HG03342 (cell line): ENCODE measurements around the gene PSMG3.

ENCODE experiments used
- ATAC-seq: cut with Tn5 transposase; IDR thresholded peaks from one replicate; pipeline ENCODE4 v1.9.1; 2021; ENCODE audit warnings: mild to moderate bottlenecking, moderate library complexity; ENCODE audit not compliant: unreplicated experiment

PSMG3 gene, protein sequence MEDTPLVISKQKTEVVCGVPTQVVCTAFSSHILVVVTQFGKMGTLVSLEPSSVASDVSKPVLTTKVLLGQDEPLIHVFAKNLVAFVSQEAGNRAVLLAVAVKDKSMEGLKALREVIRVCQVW

DNA sequence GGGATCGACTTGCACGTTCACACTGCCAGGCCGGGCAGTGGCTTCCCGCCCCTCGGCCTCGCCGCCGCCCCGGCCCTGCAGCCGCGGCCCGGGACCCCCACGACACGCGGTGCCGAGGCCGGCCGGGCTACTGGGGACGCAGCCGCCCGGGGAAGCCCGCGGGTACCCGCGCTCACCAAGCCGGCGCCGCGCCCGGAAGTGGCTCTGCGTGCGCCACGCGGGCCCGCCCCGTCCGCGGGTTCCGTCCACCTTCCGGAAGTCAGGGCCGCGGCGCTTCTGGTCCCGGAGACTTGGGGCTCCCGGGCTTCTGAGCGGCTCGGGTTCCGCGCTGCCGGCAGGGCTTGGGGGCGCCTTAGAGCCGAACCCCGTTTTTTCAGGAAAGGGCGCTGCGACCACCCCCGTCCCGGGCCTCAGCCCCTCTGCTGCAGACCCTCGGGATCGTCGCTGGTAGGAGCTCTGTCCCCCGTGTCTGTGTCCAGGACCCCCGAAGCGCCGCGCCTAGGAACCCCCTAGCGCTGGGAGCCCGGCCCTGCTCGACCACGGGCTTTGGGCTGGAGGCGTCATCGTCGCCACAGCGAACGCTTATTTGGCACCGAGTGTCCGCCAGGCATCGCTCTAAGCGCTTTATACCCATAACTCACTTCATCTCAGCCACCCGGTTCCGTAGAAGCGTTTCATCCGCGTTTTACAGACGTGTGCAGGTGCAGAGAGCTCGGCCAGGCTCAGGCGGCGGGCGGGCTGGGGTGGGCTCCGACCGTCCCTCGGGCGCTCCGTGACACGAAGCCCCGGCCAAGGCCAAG is at the start of gene PSMG3:
PSMG3 (minus strand) TSS at position 200 of the 800 bp plus-strand sequence. CDS start 693 bp downstream, outside the sequence.
- peak; percentile 95 for ATAC-seq

DNA sequence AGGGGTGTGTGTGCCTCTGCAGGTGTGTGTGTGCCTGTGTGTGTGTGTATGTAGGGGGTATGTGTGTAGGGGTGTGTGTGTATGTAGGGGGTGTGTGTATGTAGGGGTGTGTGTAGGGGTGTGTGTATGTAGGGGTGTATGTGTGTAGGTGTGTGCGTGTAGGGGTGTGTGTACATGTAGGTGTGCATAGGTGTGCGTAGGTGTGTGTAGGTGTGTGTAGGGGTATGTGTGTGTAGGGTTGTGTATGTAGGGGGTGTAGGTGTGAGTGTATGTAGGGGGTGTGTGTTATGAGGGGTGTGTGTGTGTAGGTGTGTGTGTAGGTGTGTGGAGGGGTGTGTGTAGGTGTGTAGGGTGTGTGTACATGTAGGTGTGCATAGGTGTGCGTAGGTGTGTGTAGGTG is 48.6 kb upstream of the PSMG3 start:
- no peak for ATAC-seq

DNA sequence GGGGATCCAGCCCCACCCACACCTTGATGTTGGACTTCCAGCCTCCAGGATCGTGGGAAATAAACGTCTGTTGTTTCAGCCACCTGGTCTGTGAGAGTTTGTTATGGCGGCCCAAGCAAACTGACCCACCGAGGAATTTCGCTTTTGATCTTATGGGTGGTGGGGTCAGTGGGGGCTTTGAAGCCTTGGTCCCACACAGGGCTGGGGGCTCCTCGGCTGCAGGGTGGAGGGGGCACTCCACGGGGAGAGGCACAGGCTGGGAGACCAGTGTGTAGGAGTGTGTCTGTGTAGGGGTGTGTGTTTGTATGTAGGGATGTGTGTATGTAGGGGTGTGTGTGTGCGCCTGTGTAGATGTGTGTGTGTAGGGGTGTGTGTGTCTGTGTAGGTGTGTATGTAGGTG is 48.1 kb upstream of the PSMG3 start:
- no peak for ATAC-seq

DNA sequence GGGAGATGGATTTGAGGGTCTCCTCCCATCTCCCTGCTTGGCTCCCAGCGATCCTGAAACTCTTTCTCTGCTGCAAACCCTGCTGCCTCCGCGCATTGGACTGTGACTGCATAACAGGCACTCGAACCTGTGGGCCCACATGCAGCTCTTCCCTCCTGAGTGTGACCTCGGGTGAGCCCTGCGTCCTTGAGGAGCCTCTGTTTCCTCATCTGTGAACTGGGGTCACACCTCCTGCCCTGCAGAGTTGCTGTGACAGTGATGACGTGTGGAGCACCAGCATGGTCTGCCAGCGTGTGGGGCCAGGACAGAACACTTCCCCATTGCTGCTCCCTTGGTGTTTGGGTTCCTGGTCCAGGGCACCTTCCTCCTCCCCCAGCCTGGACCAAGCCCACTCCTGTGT is 46.9 kb upstream of the PSMG3 start:
- ATAC-seq: no peak

DNA sequence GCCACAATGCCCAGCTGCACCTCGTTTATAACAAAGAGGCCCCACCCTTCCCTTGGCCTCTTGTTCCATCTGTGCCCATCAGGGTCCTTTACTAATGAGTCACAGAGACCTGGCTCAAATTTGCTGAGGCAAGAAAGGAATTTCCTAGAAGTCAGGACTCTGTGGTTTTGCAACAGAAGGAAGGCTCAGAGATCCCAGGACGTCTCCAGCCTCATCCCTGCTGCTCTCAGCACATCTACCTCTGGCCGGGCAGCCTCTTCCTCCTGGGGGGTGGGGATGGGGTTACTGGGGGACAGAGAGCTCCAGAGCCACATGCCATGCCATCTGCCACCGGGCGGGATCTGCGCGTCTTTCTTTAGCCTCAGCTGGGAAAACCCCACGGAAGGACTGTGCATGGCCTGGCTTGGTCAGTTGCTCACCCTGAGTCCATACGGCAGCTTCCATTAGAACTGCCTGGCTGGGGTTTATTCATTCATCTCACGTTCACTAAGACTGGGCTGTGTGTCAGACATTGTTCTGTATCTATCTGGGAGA is 41.9 kb upstream of the PSMG3 start:
- ATAC-seq: no peak

DNA sequence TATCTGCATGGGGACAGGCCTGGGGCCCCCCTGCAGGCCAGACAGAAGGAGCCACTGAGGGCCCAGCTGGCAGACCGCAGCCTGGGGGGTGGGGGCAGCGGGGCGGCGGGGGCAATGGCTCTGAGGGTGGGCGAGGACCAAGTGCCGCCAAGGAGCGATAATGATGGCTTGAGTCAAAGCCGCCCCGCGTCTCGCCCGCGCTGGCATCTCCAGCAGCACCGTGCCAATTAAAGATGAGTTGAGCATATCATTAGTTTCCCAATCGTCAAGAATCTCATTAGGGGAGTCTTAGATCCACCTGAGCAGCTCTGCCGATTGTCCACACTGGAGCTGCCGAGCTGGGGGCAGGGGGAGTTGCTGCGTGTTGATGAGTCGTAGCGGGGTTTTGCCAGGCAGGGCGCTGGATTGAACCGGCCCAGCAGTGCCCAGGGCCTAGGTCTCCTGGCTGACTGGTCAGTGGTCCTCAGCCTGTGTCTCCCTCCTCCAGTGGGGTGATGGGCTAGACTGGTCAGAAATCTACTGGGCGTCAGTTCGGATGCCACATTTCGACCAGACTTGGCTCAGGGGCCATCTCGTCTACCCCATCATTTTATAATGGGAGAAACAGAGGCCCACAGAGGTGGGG is 41.0 kb upstream of the PSMG3 start:
- ATAC-seq: no peak

DNA sequence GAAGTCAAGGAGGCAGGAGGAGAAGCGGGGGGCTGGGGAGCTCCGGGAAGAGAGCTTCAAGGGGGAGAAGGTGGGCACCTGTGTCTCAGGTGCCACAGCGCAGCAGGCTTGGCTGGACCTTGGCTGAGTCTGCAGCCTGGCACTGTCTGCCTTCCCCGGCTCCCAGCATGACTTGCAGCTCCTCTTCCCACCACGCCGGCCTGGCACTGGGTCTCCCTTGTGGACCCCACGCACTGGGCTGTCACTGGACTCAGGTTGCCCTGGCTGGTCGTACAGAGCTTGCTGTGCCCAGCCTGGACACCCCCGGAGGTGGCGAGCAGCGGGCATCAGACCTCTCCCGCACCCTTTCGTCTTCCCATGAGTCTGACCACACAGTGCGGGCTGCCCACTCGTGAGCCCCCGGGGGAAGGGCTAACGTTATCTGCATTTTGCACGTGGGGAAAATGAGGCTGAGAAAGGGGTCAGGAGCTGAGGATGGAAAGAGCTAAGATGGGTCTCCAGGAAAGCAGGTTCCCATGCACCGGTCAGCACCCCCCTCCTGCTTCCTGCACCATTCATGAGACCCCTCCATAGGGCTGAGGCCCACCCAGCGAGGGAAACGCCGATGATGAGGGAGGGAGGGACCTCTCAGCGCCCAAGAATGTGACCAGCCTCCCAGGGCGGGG is 40.3 kb upstream of the PSMG3 start:
- no peak for ATAC-seq

DNA sequence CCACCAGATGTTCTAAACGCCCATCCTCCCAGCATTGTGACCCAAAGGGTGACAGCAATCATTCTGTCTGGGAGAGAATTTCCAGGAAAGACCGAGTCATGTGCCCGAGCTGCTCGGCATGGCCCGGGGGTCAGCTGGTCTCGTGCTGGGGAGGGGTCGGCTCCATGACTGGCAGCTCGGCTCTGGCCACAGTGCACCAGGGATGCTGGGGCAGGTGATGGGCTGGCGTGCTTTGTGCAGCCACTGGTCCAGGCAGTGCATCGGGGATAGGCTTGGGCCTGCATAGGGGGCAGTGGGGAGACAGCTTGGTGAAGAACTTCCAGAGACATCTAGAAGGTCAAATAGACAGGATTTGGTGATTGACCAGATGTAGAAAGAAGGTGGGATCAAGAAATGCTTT is 39.2 kb upstream of the PSMG3 start:
- ATAC-seq: no peak

DNA sequence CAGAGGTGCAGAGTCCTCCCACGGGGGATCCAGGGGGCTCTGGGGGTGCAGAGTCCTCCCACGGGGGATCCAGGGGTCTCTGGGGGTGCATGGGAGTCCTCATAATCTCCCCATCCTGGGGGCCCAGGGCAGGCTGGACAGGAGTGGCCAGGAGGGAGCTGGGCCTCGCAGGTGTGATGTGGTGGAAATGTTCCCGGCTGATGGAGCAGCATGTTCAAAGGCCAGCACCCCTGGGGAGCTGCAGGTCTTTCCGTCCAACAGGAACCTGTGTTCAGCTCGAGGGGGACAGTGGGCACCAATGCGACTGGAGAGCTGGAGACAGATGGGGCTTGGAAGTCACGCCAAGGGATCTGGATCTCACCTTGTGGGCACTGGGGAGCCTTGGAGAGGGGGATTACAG is 38.5 kb upstream of the PSMG3 start:
- no peak for ATAC-seq

DNA sequence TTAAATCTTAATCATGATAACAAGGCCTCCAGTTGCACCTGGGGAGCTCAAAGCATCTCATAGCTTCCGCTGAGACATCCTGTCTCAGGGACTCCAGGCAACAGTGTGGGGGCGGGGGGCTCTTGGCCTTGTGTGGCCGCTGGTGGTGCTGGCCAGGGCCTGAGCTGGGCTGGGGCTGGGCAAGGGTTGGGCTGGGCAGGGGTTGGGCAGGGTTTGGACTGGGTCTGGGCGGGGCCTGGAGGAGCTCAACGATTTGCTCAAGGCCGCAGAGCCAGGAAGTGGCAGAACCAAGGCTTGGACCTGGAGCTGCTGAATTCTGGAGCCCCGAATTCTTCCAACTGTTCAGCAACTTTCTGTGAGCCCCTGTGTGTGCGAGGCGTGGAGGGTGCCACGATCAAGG is 37.9 kb upstream of the PSMG3 start:
- no peak for ATAC-seq

DNA sequence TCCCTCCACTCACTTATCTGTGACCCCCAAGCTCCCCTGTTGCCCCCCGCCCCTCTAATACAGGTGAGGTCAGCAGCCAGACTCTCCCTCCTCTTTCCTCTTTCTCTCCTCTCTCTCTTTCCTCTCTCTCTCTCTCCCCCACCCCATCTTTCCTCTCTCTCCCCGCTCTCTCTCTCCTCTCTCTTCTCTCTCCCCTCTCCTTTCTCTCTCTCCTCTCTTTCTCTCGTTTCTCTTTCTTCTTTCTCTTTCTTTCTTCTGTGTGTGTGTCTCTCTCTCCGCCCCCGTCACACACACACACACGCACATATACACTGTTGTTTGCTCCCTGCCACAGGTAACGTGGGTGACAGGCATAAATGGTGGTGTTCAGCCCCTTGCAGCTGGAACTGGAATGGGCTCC is 37.2 kb upstream of the PSMG3 start:
- ATAC-seq: no peak

DNA sequence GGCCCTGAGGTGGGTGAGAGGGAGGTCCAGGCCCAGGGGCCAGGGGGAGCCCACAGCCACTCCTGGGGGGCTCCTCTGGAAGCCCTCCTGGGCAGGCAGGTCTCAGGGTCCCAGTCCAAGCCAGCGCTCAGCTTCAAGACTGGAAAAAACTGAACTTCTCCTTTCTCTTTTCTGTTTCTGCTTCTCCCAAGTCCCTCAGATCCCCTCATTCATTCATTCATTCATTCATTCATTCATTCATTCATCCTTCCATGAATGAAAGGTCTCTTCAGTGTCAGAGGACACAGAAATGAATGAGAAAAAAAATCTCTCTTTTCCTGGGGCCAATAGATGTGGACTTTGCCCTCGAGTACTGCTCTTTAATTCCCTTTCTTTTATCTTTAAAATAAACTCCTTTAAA is 34.6 kb upstream of the PSMG3 start:
- no peak for ATAC-seq

DNA sequence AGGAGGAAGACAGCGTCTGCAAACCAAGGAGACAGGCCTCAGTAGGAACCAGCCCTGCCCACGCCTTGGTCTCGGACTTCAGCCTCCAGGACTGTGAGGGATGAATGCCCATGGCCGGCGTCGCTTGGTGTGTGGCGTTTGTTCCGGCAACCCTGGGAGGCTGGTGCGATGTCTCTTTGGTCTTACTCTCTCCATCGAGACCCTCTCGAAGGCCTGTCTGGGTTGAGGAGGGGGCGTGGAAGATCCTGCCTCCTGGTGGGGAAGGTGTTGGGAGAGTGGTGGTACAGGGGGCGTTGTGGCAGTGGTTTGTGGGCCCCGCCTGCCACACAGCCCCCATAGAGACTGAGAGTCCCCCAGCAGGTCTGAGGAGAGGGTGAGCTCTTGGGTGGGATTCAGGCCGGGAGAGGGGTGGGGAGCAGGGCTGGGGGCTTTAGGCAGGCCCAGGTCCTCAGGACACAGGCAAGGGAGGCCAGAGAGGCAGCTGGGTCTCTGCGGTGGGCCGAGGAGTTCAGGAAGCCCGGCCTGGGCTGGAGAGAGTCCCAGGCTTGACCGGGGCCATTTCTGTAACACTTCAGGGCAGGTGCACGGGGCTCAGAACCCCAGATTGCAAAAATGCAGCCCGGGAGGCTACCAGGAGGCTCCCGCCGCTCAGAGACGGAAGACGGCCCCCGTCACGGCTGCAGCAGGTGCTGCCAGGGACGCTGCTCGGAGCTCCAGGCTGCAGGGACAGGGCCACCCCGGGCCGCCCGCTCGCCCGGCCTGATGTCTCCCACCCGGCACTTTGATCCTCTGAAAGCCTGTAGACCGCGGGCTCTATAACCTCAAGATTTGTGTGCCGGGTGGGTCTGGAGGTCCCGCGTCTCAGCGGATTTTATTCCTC is 33.8 kb upstream of the PSMG3 start:
- no peak for ATAC-seq

DNA sequence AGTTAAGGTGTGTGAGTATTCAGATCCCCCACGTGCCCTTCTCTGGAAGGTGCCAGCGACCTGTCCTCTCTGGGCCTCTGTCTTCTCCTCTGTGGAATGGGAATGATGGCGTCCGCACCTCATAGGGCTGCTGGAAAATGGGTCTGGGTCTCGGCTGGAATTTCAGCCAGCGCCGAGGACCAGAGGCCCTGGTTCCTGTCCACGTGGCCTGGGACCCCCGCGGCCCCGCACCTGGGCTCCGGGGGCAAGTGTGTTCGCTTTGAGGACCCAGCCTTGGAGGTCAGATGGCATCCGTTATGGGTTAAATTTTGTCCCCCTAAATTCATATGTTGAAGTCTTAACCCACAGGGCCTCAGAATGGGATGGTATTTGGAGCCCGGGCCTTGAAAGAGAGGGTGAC is 32.6 kb upstream of the PSMG3 start:
- ATAC-seq: no peak

DNA sequence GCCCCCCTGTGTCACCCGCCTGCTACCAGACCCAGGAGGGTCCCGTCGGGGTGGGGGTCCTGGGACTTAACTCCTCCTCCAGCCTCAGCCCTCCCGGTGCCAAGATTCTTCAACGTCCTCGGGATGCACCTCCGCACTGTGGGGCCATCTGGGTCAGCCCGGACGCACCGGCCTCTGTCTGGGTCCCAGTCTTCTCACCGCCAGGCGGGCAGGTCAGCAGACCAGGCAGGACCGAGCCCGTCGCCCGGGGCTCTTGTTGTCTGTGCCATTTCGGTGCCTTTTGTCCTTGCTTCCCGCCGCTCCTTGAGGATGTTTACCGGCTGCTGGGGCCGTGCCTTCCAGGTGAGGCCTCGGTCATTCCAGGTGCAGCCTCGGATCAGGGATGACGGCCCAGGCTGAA is 32.1 kb upstream of the PSMG3 start:
- ATAC-seq: no peak

DNA sequence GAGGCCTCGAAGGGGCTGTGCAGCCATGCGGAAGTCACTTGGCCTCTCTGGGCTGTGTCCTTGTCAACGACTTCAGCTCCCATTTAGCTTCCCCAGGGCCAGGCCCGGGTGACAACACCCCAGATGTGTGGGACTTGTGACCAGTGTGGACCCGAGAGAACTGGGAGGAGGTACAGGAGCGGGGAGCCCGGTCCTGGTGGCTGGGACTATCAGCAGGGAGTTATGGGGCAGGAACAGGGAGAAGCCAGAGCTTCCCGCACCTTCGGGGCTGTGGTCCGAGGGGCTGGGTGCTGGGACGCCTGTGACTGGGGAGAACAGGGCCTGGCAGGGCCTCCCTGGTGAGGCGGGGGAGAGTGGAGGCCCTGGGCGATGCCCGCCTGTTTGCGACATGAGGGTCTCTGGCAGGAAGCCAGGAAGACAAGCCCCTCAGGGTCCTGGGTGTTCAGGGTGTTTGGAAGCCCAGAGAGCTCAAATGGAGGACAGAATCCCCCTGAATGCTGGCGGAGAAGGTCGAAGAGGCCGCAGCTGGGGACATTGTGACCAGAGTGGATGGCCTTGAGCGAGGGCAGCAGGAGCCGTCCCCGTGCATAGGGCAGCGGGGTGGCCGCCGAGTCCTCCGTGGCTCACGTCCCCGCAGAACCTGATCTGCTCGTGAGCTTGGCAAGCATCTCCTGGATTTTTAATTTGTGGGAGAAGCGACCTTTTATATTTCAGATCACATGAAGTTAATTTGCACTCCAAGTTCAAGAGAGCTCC is 30.0 kb upstream of the PSMG3 start:
- no peak for ATAC-seq

DNA sequence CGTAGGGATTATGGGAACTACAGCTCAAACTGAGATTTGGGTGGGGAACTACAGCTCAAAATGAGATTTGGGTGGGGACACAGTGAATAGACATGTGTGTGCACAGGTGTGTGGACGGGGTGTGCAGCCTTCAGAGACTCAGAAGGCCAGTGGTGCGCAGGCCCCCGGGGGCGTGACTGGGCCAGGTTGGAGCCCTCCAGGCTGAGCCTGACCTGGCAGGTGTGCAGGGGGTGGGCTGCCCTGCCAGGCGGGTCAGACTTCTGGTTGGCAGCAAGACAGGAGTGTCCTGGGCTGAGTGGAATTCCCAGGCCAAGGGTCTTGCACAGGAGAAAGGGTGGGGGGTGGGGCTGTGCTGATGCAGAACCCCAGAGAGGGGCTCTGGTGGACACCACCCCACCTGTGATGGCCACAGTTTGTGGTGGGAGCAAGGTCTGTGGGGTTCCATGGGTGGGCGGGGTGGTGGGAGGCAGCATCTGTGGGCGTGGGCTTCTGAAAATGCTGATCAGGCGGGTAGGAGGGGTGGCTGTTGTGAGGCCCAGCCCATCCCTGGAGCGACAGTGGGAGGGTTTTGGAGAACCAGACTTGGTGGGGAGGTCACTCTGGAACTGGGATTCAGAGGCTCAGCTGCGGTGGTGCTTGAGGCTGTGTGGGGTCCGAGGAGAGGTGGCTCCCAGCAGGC is 29.3 kb upstream of the PSMG3 start:
- ATAC-seq: no peak

DNA sequence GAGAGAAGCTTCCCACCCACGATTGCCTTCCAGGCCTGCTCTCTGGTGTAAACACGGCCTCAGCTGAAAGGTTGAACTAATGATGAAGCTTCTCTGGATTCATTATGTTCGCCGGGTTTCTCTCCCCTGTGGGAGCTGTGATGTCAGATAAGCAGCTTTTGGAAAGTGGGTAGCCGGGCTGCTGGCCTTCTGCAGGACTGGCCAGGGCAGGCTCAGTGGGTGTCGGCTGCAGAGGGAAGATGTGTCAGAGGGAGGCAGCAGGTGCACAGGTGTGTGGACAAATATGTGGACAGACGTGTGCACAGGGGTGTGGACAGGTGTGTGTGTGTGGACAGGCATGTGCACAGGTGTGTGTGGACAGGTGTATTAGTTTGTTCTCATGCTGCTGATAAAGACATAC is 28.5 kb upstream of the PSMG3 start:
- ATAC-seq: no peak

DNA sequence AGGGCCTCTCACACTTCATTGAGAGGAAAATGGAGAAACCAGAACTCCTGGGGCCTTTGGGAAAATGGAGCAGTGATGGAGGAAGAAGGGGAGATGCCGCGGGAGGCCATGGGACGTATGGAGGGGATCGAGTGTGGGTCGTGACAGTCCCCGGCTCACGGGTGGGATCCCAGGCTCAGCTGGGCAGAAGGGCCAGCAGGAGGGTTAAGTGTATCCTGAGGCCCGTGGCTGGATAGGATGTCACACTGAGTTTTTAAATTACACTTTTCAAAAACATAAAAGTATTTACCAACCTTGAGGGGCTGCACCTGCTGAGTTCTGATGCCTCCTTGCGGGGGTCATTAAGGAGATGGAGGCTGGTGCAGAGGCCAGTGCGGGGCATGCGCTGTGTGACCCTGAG is 28.0 kb upstream of the PSMG3 start:
- ATAC-seq: no peak
